Effector memory CD4-positive, alpha-beta T cell (primary cell): Measurements from ENCODE around the gene TCF7.

Experiments
- DNase-seq, 3 donors: peaks; one replicate each; pipeline ENCODE4 v3.0.0-alpha.2; 2020
- H3K27ac ChIP-seq: 2 replicates; pipeline ENCODE4 v1.7.0; 2013; ENCODE audit warnings: mild to moderate bottlenecking, low read length, moderate library complexity; ENCODE audit not compliant: insufficient read depth, poor library complexity, severe bottlenecking
- H3K27me3 ChIP-seq: replicated peaks from 2 replicates; pipeline ENCODE4 v1.7.0; 2013; ENCODE audit warnings: mild to moderate bottlenecking, low read length; ENCODE audit not compliant: insufficient read depth, control insufficient read depth, poor library complexity, severe bottlenecking
- H3K36me3 ChIP-seq: 2 replicates; pipeline ENCODE4 v1.7.0; 2013; ENCODE audit warnings: mild to moderate bottlenecking, low read length, moderate library complexity; ENCODE audit not compliant: control insufficient read depth, insufficient read depth
- H3K4me1 ChIP-seq: 2 replicates; pipeline ENCODE4 v1.7.0; 2013; ENCODE audit warnings: low read length, mild to moderate bottlenecking; ENCODE audit not compliant: control insufficient read depth, insufficient read depth, poor library complexity, severe bottlenecking
- H3K4me3 ChIP-seq: 2 replicates; pipeline ENCODE4 v1.7.0; 2013; ENCODE audit warnings: low read length, low read depth, mild to moderate bottlenecking; ENCODE audit not compliant: insufficient read depth, poor library complexity, severe bottlenecking
- H3K9me3 ChIP-seq: 2 replicates; pipeline ENCODE4 v1.7.0; 2013; ENCODE audit warnings: mild to moderate bottlenecking, low read length, moderate library complexity; ENCODE audit not compliant: control insufficient read depth

Gene TCF7

DNA sequence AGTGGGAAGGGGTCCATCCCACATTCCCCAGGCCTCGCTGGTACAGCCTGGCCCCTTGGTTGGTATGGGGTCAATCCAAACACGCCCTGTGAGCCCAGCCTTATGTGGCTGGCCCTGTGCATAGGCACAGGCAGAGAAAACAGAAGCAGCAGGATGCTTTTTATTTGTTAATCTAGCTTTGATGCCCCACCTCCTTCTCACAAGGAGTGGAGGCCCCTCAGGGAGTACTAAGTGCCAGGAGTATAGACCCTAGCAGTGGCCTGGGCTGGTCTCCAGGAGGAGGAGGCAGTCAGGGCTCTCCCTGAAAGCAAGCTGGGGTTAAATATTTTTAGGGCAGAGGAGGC lies 14.6 kb upstream of the TCF7 start:
- Histone ChIP-seq H3K36me3 (no peaks in the 10 kb centered on the region), H3K4me3 (no peak overlapping the region), H3K27me3 (no peaks in the 10 kb centered on the region), H3K9me3 (no peaks in the 10 kb centered on the region), H3K4me1 (peaks cover 69% of the 10 kb centered on the region), H3K27ac (peak overlapping the region; percentile 91)
- no peak for DNase-seq

DNA sequence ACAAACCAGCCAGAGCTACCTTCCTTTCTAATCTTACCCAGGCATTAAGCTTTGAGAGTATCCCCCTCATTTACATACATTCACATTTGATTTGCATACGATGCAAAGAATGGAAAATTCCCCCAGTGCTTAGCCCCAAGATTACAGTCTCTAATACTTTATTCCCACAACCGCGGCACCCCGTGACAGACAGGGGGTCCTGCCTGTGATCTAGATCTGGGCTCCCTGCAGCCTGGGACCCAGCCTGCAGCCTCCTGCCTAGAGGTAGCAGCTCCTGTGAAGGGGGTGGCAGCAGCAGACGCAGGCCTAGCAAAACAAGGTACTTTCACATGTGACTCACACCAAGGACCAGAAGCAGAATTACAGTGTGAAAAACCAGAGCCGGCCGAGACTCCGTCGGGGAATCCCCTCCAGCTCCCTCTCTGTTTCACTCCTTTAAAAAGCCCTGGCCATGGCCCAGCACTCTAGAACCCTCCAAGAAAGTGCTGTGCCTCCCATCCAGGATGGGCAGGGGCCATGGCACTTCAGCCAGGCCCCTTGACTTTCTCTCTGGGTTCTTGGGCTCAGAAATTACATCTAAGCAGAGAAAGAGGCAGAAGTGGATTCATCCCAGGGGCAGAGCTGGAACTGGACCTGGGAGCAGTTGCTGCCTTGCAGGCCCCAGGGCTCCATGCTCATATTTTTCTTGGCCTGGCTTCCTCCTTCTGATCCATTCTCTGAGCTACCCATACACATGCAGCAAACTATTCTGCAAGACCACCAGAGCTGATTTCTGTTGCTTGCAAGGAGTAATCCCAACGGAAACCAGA lies 14.0 kb upstream of the TCF7 start:
- peak overlapping the region; percentile 9 for H3K4me3 ChIP-seq
- DNase-seq: peak; percentile 69 to 85 (median 79)
- peaks cover 74% of the 10 kb centered on the region for H3K4me1 ChIP-seq
- peak overlapping the region; percentile 91 for H3K27ac ChIP-seq
- H3K9me3 ChIP-seq: no peaks in the 10 kb centered on the region
- H3K36me3 ChIP-seq: no peaks in the 10 kb centered on the region
- H3K27me3 ChIP-seq: no peaks in the 10 kb centered on the region

DNA sequence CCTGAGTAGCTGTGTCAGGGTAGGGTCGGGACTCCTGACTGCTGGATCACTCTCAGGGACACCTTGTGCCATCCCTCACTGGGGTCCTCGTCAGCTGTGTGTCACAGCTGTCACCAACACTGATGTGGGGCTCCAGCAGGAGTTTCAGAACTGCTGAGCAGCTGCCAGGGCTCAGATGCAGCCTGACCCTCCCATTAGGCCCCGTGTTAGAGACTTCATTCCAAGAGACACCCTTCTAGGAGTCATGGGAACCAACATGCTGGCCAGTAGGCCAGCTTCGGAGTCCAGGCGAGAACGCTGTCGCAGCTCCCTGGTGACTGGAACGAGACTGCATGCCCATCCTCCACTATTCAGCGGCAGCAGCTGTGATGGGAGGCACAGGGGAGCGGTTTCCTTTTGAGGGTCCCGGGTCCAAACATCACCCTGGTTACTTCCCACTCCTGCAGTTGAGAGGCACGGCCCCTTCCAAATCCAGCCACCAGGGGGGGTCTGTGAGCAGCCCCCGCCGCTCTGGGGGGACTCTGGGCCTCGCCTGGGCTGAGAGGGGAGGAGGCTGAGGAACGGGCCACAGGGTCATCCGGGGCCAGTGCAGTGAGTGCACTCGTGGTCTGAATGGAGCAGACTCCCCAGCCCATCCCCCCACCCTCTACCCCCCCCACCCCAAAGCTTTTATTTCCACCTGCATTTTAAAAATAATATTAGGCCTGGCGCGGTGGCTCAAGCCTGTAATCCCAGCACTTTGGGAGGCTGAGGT lies 12.6 kb upstream of the TCF7 start:
- Histone ChIP-seq H3K27me3 (no peaks in the 10 kb centered on the region), H3K27ac (peak overlapping the region; percentile 91), H3K9me3 (no peaks in the 10 kb centered on the region), H3K4me1 (peaks cover 79% of the 10 kb centered on the region), H3K4me3 (no peak overlapping the region), H3K36me3 (no peaks in the 10 kb centered on the region)
- peak; percentile 51 to 65 (median 54) for DNase-seq

DNA sequence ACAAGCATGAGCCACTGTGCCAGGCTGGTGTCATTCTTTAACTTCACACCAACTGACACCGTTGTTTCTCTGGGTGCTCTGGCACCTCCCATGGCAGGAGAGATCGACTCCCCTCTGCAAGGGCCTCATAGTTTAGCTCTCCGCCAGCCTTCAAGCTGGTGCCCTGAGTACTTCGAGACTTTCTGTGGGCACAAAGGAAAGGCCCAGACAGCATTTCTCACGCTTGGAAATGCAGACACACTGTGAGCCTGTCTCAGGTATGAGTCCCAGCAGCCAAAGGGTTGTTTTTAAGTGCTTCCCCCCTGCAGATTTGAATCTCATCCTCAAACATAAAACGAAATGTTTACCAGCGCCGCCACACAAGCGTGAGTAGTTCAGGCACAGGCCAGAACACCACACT lies 11.1 kb upstream of the TCF7 start:
- no peaks in the 10 kb centered on the region for H3K36me3 ChIP-seq
- H3K4me3 ChIP-seq: no peak overlapping the region
- peak overlapping the region; percentile 92 for H3K27ac ChIP-seq
- H3K4me1 ChIP-seq: peaks cover 87% of the 10 kb centered on the region
- peak in 1 of 3 donors; percentile 47 for DNase-seq
- no peaks in the 10 kb centered on the region for H3K27me3 ChIP-seq
- H3K9me3 ChIP-seq: no peaks in the 10 kb centered on the region

DNA sequence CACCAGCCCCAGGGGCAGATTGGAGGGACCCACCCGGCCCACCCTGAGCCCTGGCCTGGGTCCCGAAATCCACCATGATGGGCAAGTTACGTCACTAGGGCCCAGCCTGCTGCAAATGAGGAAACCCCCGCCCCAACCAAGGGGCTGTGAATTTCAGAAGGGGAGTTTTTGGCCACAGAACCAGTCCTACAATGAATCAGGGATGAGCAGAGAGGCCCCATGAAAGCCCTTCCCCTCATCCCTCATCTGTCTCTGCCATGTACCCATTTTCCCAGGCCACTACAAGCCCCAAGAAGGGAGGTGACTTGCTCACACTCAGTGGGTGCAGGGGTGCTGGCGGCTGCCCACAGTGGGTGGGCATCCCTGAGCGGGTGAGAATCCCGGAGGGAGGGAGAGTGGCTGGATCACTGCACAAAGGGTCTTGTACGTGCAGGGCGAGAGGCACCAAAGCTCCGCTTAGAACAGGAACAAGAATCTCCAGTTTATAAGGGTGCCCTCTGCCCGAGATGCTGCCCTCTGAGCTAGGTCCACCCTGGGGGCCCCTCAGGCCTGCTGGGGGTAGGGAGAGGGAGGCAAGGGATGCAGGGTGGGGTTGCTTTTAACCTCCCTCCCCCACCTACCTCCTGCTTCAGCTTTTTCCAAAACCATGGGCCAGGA lies 10.4 kb upstream of the TCF7 start:
- H3K4me1 ChIP-seq: peaks cover 80% of the 10 kb centered on the region
- DNase-seq: peak in 1 of 3 donors; percentile 50
- no peaks in the 10 kb centered on the region for H3K9me3 ChIP-seq
- H3K4me3 ChIP-seq: peak overlapping the region; percentile 30
- no peaks in the 10 kb centered on the region for H3K27me3 ChIP-seq
- peak overlapping the region; percentile 92 for H3K27ac ChIP-seq
- H3K36me3 ChIP-seq: no peaks in the 10 kb centered on the region

DNA sequence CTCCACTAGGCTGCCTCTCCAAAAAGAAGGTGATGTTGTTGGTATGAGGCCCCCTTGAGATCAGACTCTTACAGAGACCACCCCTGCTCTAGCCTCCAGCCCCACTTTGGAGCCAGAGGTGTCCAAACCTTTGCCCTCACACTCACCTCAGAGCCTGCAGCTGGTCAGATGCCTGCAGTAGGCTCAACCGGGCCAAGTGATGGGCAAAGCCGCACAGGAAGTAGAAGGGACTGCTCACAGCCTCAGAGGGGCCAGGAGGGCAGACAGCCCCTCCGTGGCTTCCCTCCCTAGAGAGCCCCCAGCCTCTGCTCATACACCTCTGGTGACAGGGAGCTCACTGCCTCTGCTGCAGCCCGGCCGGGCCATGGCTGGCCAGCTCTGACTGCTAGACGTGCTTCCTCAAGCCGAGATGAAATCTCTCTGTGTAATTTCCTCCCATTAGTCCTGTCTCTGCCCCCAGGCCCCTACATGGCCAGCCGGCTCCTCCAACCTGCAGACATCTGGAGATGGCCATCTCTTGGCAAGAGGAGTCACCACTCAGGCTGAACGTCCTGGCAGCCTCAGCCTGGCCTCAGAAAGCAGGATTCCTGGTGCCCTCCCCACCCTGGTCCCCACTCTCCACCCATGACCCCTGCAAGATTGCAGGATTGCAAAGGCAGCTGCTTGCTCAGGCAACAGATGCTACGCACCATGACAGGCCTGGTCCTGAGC lies 7.3 kb upstream of the TCF7 start:
- Histone ChIP-seq H3K27ac (peak overlapping the region; percentile 36), H3K4me1 (peaks cover 71% of the 10 kb centered on the region)

DNA sequence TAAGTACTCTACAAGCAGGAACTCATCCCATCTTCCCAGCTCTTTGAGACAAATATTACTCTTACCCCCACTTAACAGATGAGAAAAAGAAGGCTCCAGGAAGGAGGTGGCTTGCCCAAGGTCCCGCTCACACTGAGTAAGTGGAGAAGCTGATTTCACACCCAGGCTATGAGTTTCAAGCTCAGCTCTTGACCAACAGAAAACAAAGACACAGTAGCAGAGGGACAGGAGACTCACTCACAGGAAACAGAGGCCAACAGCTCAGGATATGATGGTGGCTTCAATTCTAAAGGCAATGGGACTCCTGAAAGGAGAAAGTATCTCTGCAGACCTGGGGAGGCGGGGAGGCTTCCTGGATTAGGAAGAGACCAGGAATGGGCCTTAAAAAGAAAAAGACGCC lies 6.7 kb upstream of the TCF7 start:
- no peaks in the 10 kb centered on the region for H3K27me3 ChIP-seq
- no peak overlapping the region for H3K4me3 ChIP-seq
- no peaks in the 10 kb centered on the region for H3K36me3 ChIP-seq
- DNase-seq: no peak
- peaks cover 72% of the 10 kb centered on the region for H3K4me1 ChIP-seq
- no peak overlapping the region for H3K27ac ChIP-seq
- H3K9me3 ChIP-seq: no peaks in the 10 kb centered on the region

More for the DNA sequence above, 7.3 kb upstream of the TCF7 start:
- Histone ChIP-seq H3K27me3 (no peaks in the 10 kb centered on the region), H3K9me3 (no peaks in the 10 kb centered on the region), H3K36me3 (no peaks in the 10 kb centered on the region), H3K4me3 (no peak overlapping the region)
- DNase-seq: no peak

DNA sequence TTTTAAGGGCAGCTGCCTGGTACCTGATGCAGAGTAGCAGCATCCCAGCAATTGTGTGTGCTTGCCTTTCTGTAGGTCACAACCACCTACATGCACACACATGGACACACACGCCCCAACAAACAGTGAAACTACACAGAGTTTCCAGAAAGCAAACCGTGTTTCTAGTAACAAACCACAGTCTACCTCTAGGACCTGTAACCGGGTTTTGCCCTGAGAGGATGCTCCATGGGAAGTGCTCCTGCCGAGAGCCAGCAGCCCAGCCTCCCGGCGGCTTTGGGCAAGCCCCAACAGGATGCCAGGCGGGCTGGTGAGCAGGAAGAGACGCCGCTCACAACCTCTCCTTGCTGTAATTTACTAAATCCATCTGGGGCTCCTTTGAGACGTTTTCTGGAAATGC lies 4.1 kb upstream of the TCF7 start:
- H3K4me3 ChIP-seq: peak overlapping the region; percentile 1
- no peak for DNase-seq
- no peaks in the 10 kb centered on the region for H3K9me3 ChIP-seq
- no peaks in the 10 kb centered on the region for H3K36me3 ChIP-seq
- H3K27me3 ChIP-seq: no peaks in the 10 kb centered on the region
- H3K27ac ChIP-seq: peak overlapping the region; percentile 80
- peaks cover 58% of the 10 kb centered on the region for H3K4me1 ChIP-seq

DNA sequence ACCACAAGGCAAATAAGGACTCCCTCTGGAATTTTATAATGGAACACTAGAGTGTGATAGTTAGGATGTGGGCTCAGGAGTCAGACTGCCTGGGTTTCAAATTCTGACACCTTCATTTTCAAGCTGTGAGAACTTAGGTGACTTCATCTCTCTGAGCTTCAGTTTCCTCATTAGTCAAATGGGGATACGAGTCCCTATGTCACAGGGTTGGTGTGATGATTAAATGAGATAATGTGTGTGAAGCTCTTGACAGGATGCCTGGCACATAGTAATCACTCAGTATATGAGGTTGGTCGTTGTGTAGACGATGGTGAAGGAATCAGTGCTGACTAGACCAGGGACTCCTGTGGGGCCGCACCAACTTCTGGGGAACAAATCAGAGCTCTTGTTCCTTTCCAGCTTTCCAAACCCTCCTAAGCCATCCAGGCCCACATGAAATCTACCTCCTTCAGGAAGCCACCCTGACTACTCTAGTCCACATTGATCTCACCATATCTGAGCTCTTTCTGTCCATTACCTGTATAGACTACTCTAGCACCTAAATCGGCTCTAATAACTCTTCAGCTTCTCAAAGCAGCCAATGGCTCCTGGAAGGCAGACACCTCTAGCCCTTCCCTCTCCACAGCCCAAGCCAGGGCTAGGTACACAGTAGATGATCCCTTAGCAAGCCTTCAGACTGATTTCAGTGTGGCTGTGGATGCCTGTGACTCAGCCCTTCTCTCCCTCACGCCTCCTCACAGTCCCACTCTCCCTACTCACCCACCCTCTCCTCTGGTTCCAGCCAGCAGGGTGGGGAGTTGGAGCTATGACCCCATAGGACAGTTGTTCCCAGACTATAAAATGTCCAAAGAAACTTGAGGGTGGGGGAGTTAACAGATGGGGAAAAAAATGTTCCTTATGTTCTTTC lies 2.5 kb upstream of the TCF7 start:
- Histone ChIP-seq H3K4me3 (no peak overlapping the region), H3K27me3 (no peaks in the 10 kb centered on the region), H3K4me1 (peaks cover 49% of the 10 kb centered on the region), H3K36me3 (peaks cover 14% of the 10 kb centered on the region), H3K9me3 (no peaks in the 10 kb centered on the region), H3K27ac (peak overlapping the region; percentile 80)
- no peak for DNase-seq
